H1 (cell line): ENCODE measurements around the gene BPIFB2. TPM values are rescaled to one million over a fixed set of nuclear protein-coding genes. Genes with fewer than 3 reads are reported as not detected.

Source experiments
- CTCF ChIA-PET: fragments of 300-600 bp; sonication (Branson Sonifier 250); formaldehyde crosslinking; loops from one replicate; lab custom pipeline; 2021; ENCODE audit not compliant: partially characterized antibody; lab: Charles Lee
- POLR2A ChIA-PET: fragments of 300-600 bp; sonication (Branson Sonifier 250); formaldehyde crosslinking; loops from one replicate; lab custom pipeline; 2021; ENCODE audit warnings: inconsistent platforms; ENCODE audit not compliant: partially characterized antibody; lab: Charles Lee
- DNase-seq, 2 experiments: peaks; one replicate each; pipeline versions ENCODE4 v3.0.0 to v3.0.0-alpha.2; 2010 to 2022; ENCODE audit warnings: low spot score in 2 of 2, low read depth in 1 of 2, mixed read lengths in 1 of 2
- FAIRE-seq: peaks from 2 replicates; lab custom pipeline; 2011; peaks lifted over from hg19 to GRCh38; lab: Jason Lieb, UNC
- H2AFZ ChIP-seq: 2 replicates; pipeline ENCODE4 v1.8.1; 2012; ENCODE audit warnings: low read length, inconsistent platforms
- H2AK5ac ChIP-seq: 2 replicates; pipeline ENCODE4 v1.6.1; 2013; ENCODE audit warnings: low read depth, low read length
- H2BK120ac ChIP-seq: replicated peaks from 2 replicates; pipeline ENCODE3; 2013; ENCODE audit warnings: low read depth, low read length, inconsistent platforms
- H2BK12ac ChIP-seq: 2 replicates; pipeline ENCODE4 v1.6.1; 2013; ENCODE audit warnings: low read depth, low read length
- H2BK15ac ChIP-seq: 2 replicates; pipeline ENCODE4 v1.6.1; 2013; ENCODE audit warnings: low read length
- H2BK20ac ChIP-seq: 2 replicates; pipeline ENCODE4 v1.6.1; 2013; ENCODE audit warnings: low read length
- H2BK5ac ChIP-seq: 2 replicates; pipeline ENCODE4 v1.6.1; 2013; ENCODE audit warnings: low read depth, low read length
- H3K14ac ChIP-seq: 2 replicates; pipeline ENCODE4 v1.6.1; 2013; ENCODE audit warnings: inconsistent platforms; ENCODE audit not compliant: insufficient read length
- H3K18ac ChIP-seq: 2 replicates; pipeline ENCODE4 v1.6.1; 2013; ENCODE audit warnings: low read length; ENCODE audit errors: extremely low read depth
- H3K23ac ChIP-seq: 2 replicates; pipeline ENCODE4 v1.6.1; 2013; ENCODE audit warnings: inconsistent platforms; ENCODE audit not compliant: insufficient read length
- H3K23me2 ChIP-seq: 2 replicates; pipeline ENCODE4 v1.6.1; 2013; ENCODE audit warnings: low read depth, low read length
- H3K27ac ChIP-seq: 2 replicates; pipeline ENCODE4 v1.6.1; 2011; ENCODE audit warnings: low read depth, low read length, inconsistent platforms
- H3K27me3 ChIP-seq, 4 experiments: replicated peaks in 1 of 4; 1 replicate in 1 of 4; 2 replicates in 3 of 4; pipeline versions ENCODE4 v1.6.1 to v1.8.1; 2011 to 2013; ENCODE audit warnings: low read length in 3 of 4, mild to moderate bottlenecking in 3 of 4, inconsistent platforms in 2 of 4, mixed read lengths in 2 of 4, moderate library complexity in 1 of 4; ENCODE audit not compliant: control insufficient read depth in 3 of 4, insufficient read depth in 3 of 4; ENCODE audit errors: extremely low read depth in 1 of 4
- H3K36me3 ChIP-seq, 4 experiments: 2 replicates each; pipeline versions ENCODE4 v1.6.1 to v1.8.1; 2011 to 2013; ENCODE audit warnings: mild to moderate bottlenecking in 4 of 4, low read length in 3 of 4, moderate library complexity in 2 of 4, control low read depth in 1 of 4, inconsistent platforms in 1 of 4; ENCODE audit not compliant: insufficient read depth in 4 of 4, control insufficient read depth in 2 of 4
- H3K4ac ChIP-seq: replicated peaks from 2 replicates; pipeline ENCODE3; 2013; ENCODE audit warnings: low read length, low read depth, mixed read lengths, inconsistent platforms; ENCODE audit not compliant: insufficient read length
- H3K4me1 ChIP-seq, 4 experiments: replicated peaks in 1 of 4; 1 replicate in 1 of 4; 2 replicates in 3 of 4; pipeline versions ENCODE4 v1.6.1 to v1.8.1; 2011 to 2013; ENCODE audit warnings: low read length in 3 of 4, inconsistent platforms in 2 of 4, mixed read lengths in 1 of 4; ENCODE audit not compliant: insufficient read depth in 4 of 4, control insufficient read depth in 3 of 4
- H3K4me2 ChIP-seq, 2 experiments: 2 replicates each; pipeline versions ENCODE4 v1.6.1 to v1.8.1; 2011 to 2013; ENCODE audit warnings: low read depth in 2 of 2, low read length in 2 of 2, control low read depth in 1 of 2, inconsistent platforms in 1 of 2, mild to moderate bottlenecking in 1 of 2; ENCODE audit not compliant: insufficient read depth in 1 of 2
- H3K4me3 ChIP-seq, 4 experiments: fragments of 200-600, 300-600 bp in 1 of 4; sonication (generic), shearing (Covaris generic), sonication (Bioruptor Twin) in 1 of 4; 2 replicates each; pipeline versions ENCODE4 v1.5.1 to v1.8.1; 2011 to 2016; ENCODE audit warnings: low read length in 4 of 4, low read depth in 3 of 4, control low read depth in 2 of 4, inconsistent platforms in 2 of 4, mild to moderate bottlenecking in 2 of 4, mixed read lengths in 1 of 4, moderate library complexity in 1 of 4; ENCODE audit not compliant: insufficient read depth in 2 of 4; ENCODE audit errors: extremely low read depth in 1 of 4
- H3K56ac ChIP-seq: replicated peaks from 2 replicates; pipeline ENCODE3; 2013; ENCODE audit warnings: low read depth, mild to moderate bottlenecking, mixed read lengths, low read length, inconsistent platforms; ENCODE audit not compliant: insufficient read length
- H3K79me1 ChIP-seq: 2 replicates; pipeline ENCODE4 v1.6.1; 2013; ENCODE audit warnings: low read depth, low read length, control low read depth
- H3K79me2 ChIP-seq, 2 experiments: 2 replicates each; pipeline versions ENCODE4 v1.6.1 to v1.8.1; 2012 to 2013; ENCODE audit warnings: low read length in 2 of 2, mild to moderate bottlenecking in 2 of 2, inconsistent platforms in 1 of 2; ENCODE audit not compliant: insufficient read depth in 2 of 2, control insufficient read depth in 1 of 2
- H3K9ac ChIP-seq, 4 experiments: replicated peaks in 1 of 4; 1 replicate in 1 of 4; 2 replicates in 3 of 4; pipeline versions ENCODE4 v1.6.1 to v1.8.1; 2011 to 2013; ENCODE audit warnings: low read depth in 3 of 4, low read length in 3 of 4, control low read depth in 2 of 4, mild to moderate bottlenecking in 2 of 4, moderate library complexity in 2 of 4, inconsistent platforms in 1 of 4; ENCODE audit errors: extremely low read depth in 1 of 4
- H3K9me3 ChIP-seq, 2 experiments: 2 replicates each; pipeline versions ENCODE4 v1.6.1 to v1.8.1; 2012 to 2013; ENCODE audit warnings: mild to moderate bottlenecking in 2 of 2, moderate library complexity in 2 of 2, control low read depth in 1 of 2, inconsistent platforms in 1 of 2, low read depth in 1 of 2, low read length in 1 of 2, mixed read lengths in 1 of 2; ENCODE audit not compliant: insufficient read depth in 2 of 2
- H4K20me1 ChIP-seq, 2 experiments: replicated peaks in 1 of 2; 2 replicates each; pipeline versions ENCODE3 to v1.8.1; 2011 to 2013; ENCODE audit warnings: inconsistent platforms in 2 of 2, low read length in 2 of 2, mild to moderate bottlenecking in 1 of 2; ENCODE audit not compliant: insufficient read depth in 2 of 2, control insufficient read depth in 1 of 2
- H4K5ac ChIP-seq: 2 replicates; pipeline ENCODE4 v1.6.1; 2013; ENCODE audit warnings: low read length, low read depth, mixed read lengths, inconsistent platforms; ENCODE audit not compliant: insufficient read length
- H4K8ac ChIP-seq: 2 replicates; pipeline ENCODE4 v1.8.0; 2013; ENCODE audit warnings: mild to moderate bottlenecking, moderate library complexity, low read length, inconsistent platforms; ENCODE audit not compliant: insufficient read depth; ENCODE audit errors: extremely low read depth
- H4K91ac ChIP-seq: replicated peaks from 2 replicates; pipeline ENCODE3; 2013; ENCODE audit warnings: low read length, mixed read lengths, inconsistent platforms; ENCODE audit not compliant: insufficient read length
- ASH2L ChIP-seq: fragments of 200-600, 300-600 bp; sonication (generic); IDR thresholded peaks from one replicate; pipeline ENCODE4 v1.7.1; 2017; ENCODE audit warnings: low read length
- BCL11A ChIP-seq, 2 experiments: IDR thresholded peaks; one replicate each; pipeline ENCODE4 v1.6.1; 2011; ENCODE audit warnings: low read depth in 2 of 2, low read length in 2 of 2, mild to moderate bottlenecking in 2 of 2
- CBX5 ChIP-seq: fragments of 300-800, 300-1000 bp; sonication (generic); IDR thresholded peaks from 2 replicates; pipeline ENCODE4 v1.7.1; 2016; ENCODE audit warnings: antibody characterized with exemption, low read length, low read depth
- CHD1 ChIP-seq: IDR thresholded peaks from 2 replicates; pipeline ENCODE4 v1.6.1; 2012; ENCODE audit warnings: low read depth, low read length, improper control_type of control experiment
- EGR1 ChIP-seq: IDR thresholded peaks from 2 replicates; pipeline ENCODE4 v1.6.1; 2011; ENCODE audit warnings: low read depth, low read length, borderline replicate concordance
- GABPA ChIP-seq: IDR thresholded peaks from 2 replicates; pipeline ENCODE4 v1.6.1; 2011; ENCODE audit warnings: mild to moderate bottlenecking, low read length, moderate library complexity, borderline replicate concordance; ENCODE audit not compliant: insufficient read depth
- NANOG ChIP-seq: IDR thresholded peaks from 2 replicates; pipeline ENCODE4 v1.6.1; 2011; ENCODE audit warnings: low read length, low read depth, mild to moderate bottlenecking, inconsistent platforms; ENCODE audit not compliant: insufficient read depth, poor library complexity, severe bottlenecking
- NRF1 ChIP-seq: IDR thresholded peaks from 2 replicates; pipeline ENCODE4 v1.6.1; 2011; ENCODE audit warnings: mild to moderate bottlenecking, low read depth, low read length, improper control_type of control experiment
- PHF8 ChIP-seq: fragments of 200-600 bp; sonication (generic); conservative IDR thresholded peaks from 2 replicates; pipeline ENCODE4 v1.7.1; 2012; ENCODE audit warnings: low read depth, mild to moderate bottlenecking, inconsistent platforms, low read length, moderate library complexity
- POLR2A ChIP-seq, 2 experiments: IDR thresholded peaks; 1 replicate in 1 of 2; 2 replicates in 1 of 2; pipeline ENCODE4 v1.6.1; 2011; ENCODE audit warnings: low read depth in 2 of 2, low read length in 2 of 2, mild to moderate bottlenecking in 2 of 2; ENCODE audit errors: control extremely low read depth in 1 of 2
- POLR2AphosphoS5 ChIP-seq: IDR thresholded peaks from 2 replicates; pipeline ENCODE4 v1.6.1; 2011; ENCODE audit warnings: low read depth, low read length
- RBBP5 ChIP-seq: IDR thresholded peaks from 2 replicates; pipeline ENCODE4 v1.7.1; 2012; ENCODE audit warnings: low read depth, mild to moderate bottlenecking, inconsistent platforms, low read length, moderate library complexity, borderline replicate concordance
- SIN3A ChIP-seq, 2 experiments: IDR thresholded peaks in 1 of 2; conservative IDR thresholded peaks in 1 of 2; 2 replicates each; pipeline ENCODE4 v1.6.1; 2011 to 2012; ENCODE audit warnings: low read length in 2 of 2, improper control_type of control experiment in 1 of 2, low read depth in 1 of 2, mild to moderate bottlenecking in 1 of 2
- SIRT6 ChIP-seq: IDR thresholded peaks from one replicate; pipeline ENCODE4 v1.7.1; 2012; ENCODE audit warnings: low read length, inconsistent platforms
- TEAD4 ChIP-seq: IDR thresholded peaks from 2 replicates; pipeline ENCODE4 v1.6.1; 2012; ENCODE audit warnings: low read depth, low read length, inconsistent platforms, mixed read lengths
- ZNF274 ChIP-seq: IDR thresholded peaks from 2 replicates; pipeline ENCODE4 v1.7.0; 2012; ENCODE audit warnings: low read length, borderline replicate concordance; ENCODE audit errors: extremely low read depth
- WGBS, 2 experiments: shearing (Covaris generic) in 1 of 2; methylation state at CpG; one replicate each; pipeline versions ENCODE4 v1.1.6 to v1.1.7; 2013 to 2015; ENCODE audit warnings: low lambda C conversion rate in 2 of 2, mixed read lengths in 2 of 2, inconsistent platforms in 1 of 2, low coverage in 1 of 2, missing lambda C conversion rate in 1 of 2; ENCODE audit not compliant: insufficient replicate concordance in 2 of 2, insufficient coverage in 1 of 2, insufficient read length in 1 of 2; ENCODE audit errors: extremely low coverage in 1 of 2, missing lambda C conversion rate in 1 of 2; 5-methylcytosine and 5-hydroxymethylcytosine counted together
- polyA plus RNA-seq, 7 experiments: library from polyadenylated mRNA; depleted of rRNA in 3 of 7; stranded (reverse) in 5 of 7; unstranded in 2 of 7; fragments of >200 nt in 5 of 7; fragments of 200-250 nt in 2 of 7; gene quantifications; 1 replicate in 5 of 7; 2 replicates in 1 of 7; 4 replicates in 1 of 7; pipeline versions ENCODE4 v1.2.1 to v1.2.3, GENCODE V29; 2011 to 2013; ENCODE audit warnings: missing spikeins in 2 of 7, mixed read lengths in 2 of 7
- total RNA-seq: library from RNA; stranded (reverse); fragmentation: NEBNext Ultra II Directional; extraction: Animal tissue kit (Norgen Biotek cat#: 25700); gene quantifications from 2 replicates; pipeline ENCODE4 v1.2.1, GENCODE V29; 2021

The BPIFB2 gene
- total and polyA plus RNA-seq, 2 of the 8 experiments (the other 6 are each of a cell fraction or from before 2014, with no cell fraction given) = not detected

- H3K27me3 ChIP-seq = no peaks in the 10 kb centered on the region
- 96% methylated on average over 2 of the region's 2 CpGs; no CpG with 5 or more reads in 1 of the 2 experiments for WGBS, 2 experiments
- no peak overlapping the region for H3K4me2 ChIP-seq
- TF ChIP-seq SIRT6 (no peak), CBX5 (no peak), ZNF274 (no peak), POLR2AphosphoS5 (no peak), SIN3A (conservative IDR thresholded peaks at IDR 0.05 in 1 of 2, IDR thresholded peaks at IDR 0.05 in 1 of 2; ENCODE audit: low read depth in 1 of 2, low read length in 2 of 2) (no peak), POLR2A (IDR thresholded peaks at IDR 0.05; ENCODE audit: control extremely low read depth in 1 of 2, low read depth in 2 of 2, low read length in 2 of 2) (no peak), ASH2L (no peak), CHD1 (no peak), TEAD4 (no peak), NRF1 (no peak), BCL11A (IDR thresholded peaks at IDR 0.05; ENCODE audit: low read depth in 2 of 2, low read length in 2 of 2) (no peak), NANOG (no peak), GABPA (no peak), PHF8 (no peak), RBBP5 (no peak), EGR1 (no peak)
Observed at GRCh38 chr20:32997431-32997830, 10.1 kb upstream of the BPIFB2 start.

More at GRCh38 chr20:32997431-32997830, 10.1 kb upstream of the BPIFB2 start:
- H2AFZ ChIP-seq = no peak overlapping the region
- H3K36me3 ChIP-seq = no peaks in the 10 kb centered on the region
- H3K79me1 ChIP-seq = no peaks in the 10 kb centered on the region
- H2BK20ac ChIP-seq = no peak overlapping the region
- H3K23ac ChIP-seq = no peak overlapping the region
- no peaks in the 10 kb centered on the region for H4K20me1 ChIP-seq
- H3K27ac ChIP-seq = no peak overlapping the region
- H3K9ac ChIP-seq = no peak overlapping the region
- POLR2A ChIA-PET = no interaction called here
- no peak overlapping the region for H3K4me3 ChIP-seq
- CTCF ChIA-PET = interaction anchor here (0.7 to 4.4 kb wide), 6 partner anchors 13 to 99 kb away, joined by 3 to 53 read pairs (median 4); partner anchors contain the start of gene BPIFB6
- no peak overlapping the region for H2BK120ac ChIP-seq
- no peak overlapping the region for H2BK5ac ChIP-seq
- DNase-seq (no peak), FAIRE-seq (no peak)
- no peak overlapping the region for H4K91ac ChIP-seq
- H3K56ac ChIP-seq = no peak overlapping the region
- H3K23me2 ChIP-seq = no peaks in the 10 kb centered on the region; the same call in 1 of the 2 replicates
- H2BK12ac ChIP-seq = no peak overlapping the region
- H2AK5ac ChIP-seq = no peak overlapping the region
- no peak overlapping the region for H3K4ac ChIP-seq
- no peak overlapping the region for H2BK15ac ChIP-seq
- no peaks in the 10 kb centered on the region for H3K9me3 ChIP-seq
- no peaks in the 10 kb centered on the region for H3K79me2 ChIP-seq
- H3K14ac ChIP-seq = no peak overlapping the region
- H4K5ac ChIP-seq = no peak overlapping the region
- no peak overlapping the region for H3K18ac ChIP-seq
- no peak overlapping the region for H4K8ac ChIP-seq
- no peaks in the 10 kb centered on the region; a peak in 1 of 7 replicates for H3K4me1 ChIP-seq
